Naive thymus-derived CD8-positive, alpha-beta T cell (primary cell): Measurements from ENCODE around the gene ABCC4. TPM values are rescaled to one million over a fixed set of nuclear protein-coding genes. Genes with fewer than 3 reads are reported as not detected.

Source experiments
- ATAC-seq, 2 donors: fragments of 150-1000 bp; cut with Tn5 transposase in 1 of 2; sonication (Bioruptor Pico), chemical (Tn5 transposase) in 1 of 2; 1 replicate in 1 of 2; 2 replicates in 1 of 2; pipeline ENCODE4 v1.10.0; 2021; ENCODE audit warnings: mild to moderate bottlenecking in 2 of 2, moderate library complexity in 2 of 2
- POLR2A ChIA-PET: fragments of 350-600 bp; sonication (Branson Sonifier 250); formaldehyde crosslinking; loops from one replicate; lab custom pipeline; 2021; ENCODE audit warnings: antibody characterized with exemption; lab: Charles Lee
- DNase-seq, 10 donors: peaks; one replicate each; pipeline versions ENCODE4 v3.0.0 to v3.0.0-alpha.2; 2020 to 2022
- H3K27ac Mint-ChIP-seq, 10 donors: one replicate each; pipeline ENCODE4 v1.8.0; 2020 to 2022; ENCODE audit warnings: mild to moderate bottlenecking in 10 of 10, mixed read lengths in 10 of 10, moderate library complexity in 4 of 10, inconsistent platforms in 1 of 10
- H3K27me3 Mint-ChIP-seq, 5 donors: one replicate each; pipeline ENCODE4 v1.8.0; 2021 to 2022; ENCODE audit warnings: mixed read lengths in 5 of 5
- H3K36me3 Mint-ChIP-seq, 3 donors: one replicate each; pipeline ENCODE4 v1.8.0; 2020 to 2022; ENCODE audit warnings: mixed read lengths in 3 of 3, mild to moderate bottlenecking in 2 of 3, inconsistent platforms in 1 of 3
- H3K4me1 Mint-ChIP-seq, 4 donors: one replicate each; pipeline ENCODE4 v1.8.0; 2021 to 2022; ENCODE audit warnings: mixed read lengths in 4 of 4
- H3K4me3 Mint-ChIP-seq, 10 donors: one replicate each; pipeline ENCODE4 v1.8.0; 2020 to 2022; ENCODE audit warnings: mild to moderate bottlenecking in 10 of 10, mixed read lengths in 10 of 10, moderate library complexity in 6 of 10, inconsistent platforms in 1 of 10
- H3K9me3 Mint-ChIP-seq, 9 donors: one replicate each; pipeline ENCODE4 v1.8.0; 2020 to 2022; ENCODE audit warnings: mixed read lengths in 9 of 9, mild to moderate bottlenecking in 3 of 9, inconsistent platforms in 1 of 9, moderate library complexity in 1 of 9
- polyA plus RNA-seq, 3 donors: library from polyadenylated mRNA; unstranded; fragments of 300-500 nt; fragmentation: Illumina TruSeq; gene quantifications; one replicate each; pipeline ENCODE4 v1.2.3, GENCODE V29; 2021
- total RNA-seq, 8 experiments: library from RNA in 2 of 8; stranded (reverse) in 2 of 8; gene quantifications; one replicate each; pipeline ENCODE4 v1.2.3 and lab custom pipeline; 2021 to 2026

ABCC4 gene
- total and polyA plus RNA-seq, 5 experiments from 2014 or later: 3.5 to 9.2 (median 4.4) TPM

- Mint-ChIP-seq H3K4me3 (no peak overlapping the region), H3K36me3 (peaks cover 0 to 26% (median 24%) of the 10 kb centered on the region in 3 donors), H3K4me1 (no peaks in the 10 kb centered on the region), H3K27ac (peak overlapping the region in 3 of 10 donors; percentile 3 to 41 (median 37)), H3K27me3 (no peaks in the 10 kb centered on the region), H3K9me3 (no peaks in the 10 kb centered on the region)
- POLR2A ChIA-PET: no interaction called here
- DNase-seq (no peak), ATAC-seq (no peak)
Observed at GRCh38 chr13:95154413-95154886, 146.8 kb downstream of the ABCC4 start.

- DNase-seq: no peak
- Mint-ChIP-seq H3K36me3 (peaks cover 0 to 26% (median 22%) of the 10 kb centered on the region in 3 donors), H3K27ac (peak overlapping the region in 3 of 10 donors; percentile 3 to 41 (median 37)), H3K27me3 (no peaks in the 10 kb centered on the region), H3K4me3 (no peak overlapping the region), H3K9me3 (no peaks in the 10 kb centered on the region), H3K4me1 (no peaks in the 10 kb centered on the region)
- POLR2A ChIA-PET: no interaction called here
- ATAC-seq: no peak
Observed at GRCh38 chr13:95153647-95154412, 147.4 kb downstream of the ABCC4 start.

- Mint-ChIP-seq H3K27ac (peak overlapping the region in 1 of 10 donors; percentile 18), H3K4me1 (no peaks in the 10 kb centered on the region), H3K27me3 (no peaks in the 10 kb centered on the region), H3K4me3 (no peak overlapping the region), H3K9me3 (no peaks in the 10 kb centered on the region), H3K36me3 (peaks cover 0 to 22% (median 16%) of the 10 kb centered on the region in 3 donors)
- DNase-seq (no peak), ATAC-seq (no peak)
- POLR2A ChIA-PET: no interaction called here
Observed at GRCh38 chr13:95151942-95152587, 149.2 kb downstream of the ABCC4 start.

GRCh38 chr13:95150555-95150954, 150.7 kb downstream of the ABCC4 start:
- DNase-seq: no peak
- ATAC-seq: no peak
- peak overlapping the region in 2 of 10 donors; percentile 21 to 35 for H3K27ac Mint-ChIP-seq
- H3K9me3 Mint-ChIP-seq: peaks cover 0 to 1% (median 0%) of the 10 kb centered on the region in 9 donors
- H3K36me3 Mint-ChIP-seq: peaks cover 0 to 25% (median 6%) of the 10 kb centered on the region in 3 donors
- H3K27me3 Mint-ChIP-seq: no peaks in the 10 kb centered on the region
- POLR2A ChIA-PET: no interaction called here
- H3K4me1 Mint-ChIP-seq: no peaks in the 10 kb centered on the region
- H3K4me3 Mint-ChIP-seq: no peak overlapping the region

- H3K27ac Mint-ChIP-seq: peak overlapping the region in 1 of 10 donors; percentile 16
- DNase-seq: no peak
- no peak overlapping the region for H3K4me3 Mint-ChIP-seq
- H3K36me3 Mint-ChIP-seq: peaks cover 10 to 43% (median 16%) of the 10 kb centered on the region in 3 donors
- peaks cover 0 to 6% (median 0%) of the 10 kb centered on the region in 9 donors for H3K9me3 Mint-ChIP-seq
- POLR2A ChIA-PET: no interaction called here
- H3K4me1 Mint-ChIP-seq: peaks cover 0 to 10% (median 2%) of the 10 kb centered on the region in 4 donors
- no peak for ATAC-seq
- H3K27me3 Mint-ChIP-seq: no peaks in the 10 kb centered on the region
Observed at GRCh38 chr13:95146486-95146885, 154.8 kb downstream of the ABCC4 start.

GRCh38 chr13:95145587-95145986, 155.7 kb downstream of the ABCC4 start:
- ATAC-seq (no peak), DNase-seq (no peak)
- POLR2A ChIA-PET: interaction anchor here (0.7 kb wide), 1 partner anchor 85 kb away, joined by 3 read pairs; no protein-coding TSS in a partner anchor
- H3K36me3 Mint-ChIP-seq: peaks cover 15 to 44% (median 24%) of the 10 kb centered on the region in 3 donors
- peaks cover 0 to 6% (median 0%) of the 10 kb centered on the region in 9 donors for H3K9me3 Mint-ChIP-seq
- no peak overlapping the region for H3K4me3 Mint-ChIP-seq
- peaks cover 0 to 10% (median 2%) of the 10 kb centered on the region in 4 donors for H3K4me1 Mint-ChIP-seq
- no peak overlapping the region for H3K27ac Mint-ChIP-seq
- no peaks in the 10 kb centered on the region for H3K27me3 Mint-ChIP-seq

- Mint-ChIP-seq H3K27ac (no peak overlapping the region), H3K9me3 (peaks cover 0 to 6% (median 0%) of the 10 kb centered on the region in 9 donors), H3K4me1 (peaks cover 0 to 10% (median 3%) of the 10 kb centered on the region in 4 donors), H3K36me3 (peaks cover 26 to 49% (median 38%) of the 10 kb centered on the region in 3 donors), H3K27me3 (no peaks in the 10 kb centered on the region), H3K4me3 (no peak overlapping the region)
- DNase-seq (no peak), ATAC-seq (no peak)
- POLR2A ChIA-PET: no interaction called here
Observed at GRCh38 chr13:95140502-95140901, 160.7 kb downstream of the ABCC4 start.

GRCh38 chr13:95138876-95139585, 162.2 kb downstream of the ABCC4 start:
- DNase-seq: no peak
- Mint-ChIP-seq H3K27me3 (no peaks in the 10 kb centered on the region), H3K4me3 (no peak overlapping the region), H3K9me3 (peaks cover 0 to 2% (median 0%) of the 10 kb centered on the region in 9 donors), H3K4me1 (peaks cover 0 to 2% (median 0%) of the 10 kb centered on the region in 4 donors), H3K36me3 (peaks cover 16 to 41% (median 29%) of the 10 kb centered on the region in 3 donors), H3K27ac (peak overlapping the region in 1 of 10 donors; percentile 82)
- POLR2A ChIA-PET: no interaction called here
- ATAC-seq: no peak

- Mint-ChIP-seq H3K4me1 (peaks cover 0 to 2% (median 0%) of the 10 kb centered on the region in 4 donors), H3K9me3 (peaks cover 0 to under 1% (median 0%) of the 10 kb centered on the region in 9 donors), H3K27ac (no peak overlapping the region), H3K36me3 (peaks cover 16 to 37% (median 35%) of the 10 kb centered on the region in 3 donors), H3K27me3 (no peaks in the 10 kb centered on the region), H3K4me3 (no peak overlapping the region)
- ATAC-seq (no peak), DNase-seq (no peak)
- POLR2A ChIA-PET: no interaction called here
Observed at GRCh38 chr13:95137096-95137495, 164.2 kb downstream of the ABCC4 start.

- ATAC-seq: no peak
- Mint-ChIP-seq H3K4me1 (peaks cover 0 to 2% (median 0%) of the 10 kb centered on the region in 4 donors), H3K27me3 (no peaks in the 10 kb centered on the region), H3K27ac (peak overlapping the region in 1 of 10 donors; percentile 33), H3K9me3 (no peaks in the 10 kb centered on the region), H3K36me3 (peaks cover 16 to 34% (median 32%) of the 10 kb centered on the region in 3 donors), H3K4me3 (no peak overlapping the region)
- DNase-seq: no peak
- POLR2A ChIA-PET: no interaction called here
Observed at GRCh38 chr13:95136638-95137037, 164.6 kb downstream of the ABCC4 start.

- no peaks in the 10 kb centered on the region for H3K9me3 Mint-ChIP-seq
- POLR2A ChIA-PET: no interaction called here
- H3K27ac Mint-ChIP-seq: no peak overlapping the region
- no peaks in the 10 kb centered on the region for H3K27me3 Mint-ChIP-seq
- ATAC-seq (no peak), DNase-seq (no peak)
- H3K4me1 Mint-ChIP-seq: no peaks in the 10 kb centered on the region
- peaks cover 0 to 20% (median 14%) of the 10 kb centered on the region in 3 donors for H3K36me3 Mint-ChIP-seq
- H3K4me3 Mint-ChIP-seq: no peak overlapping the region
Observed at GRCh38 chr13:95133498-95133897, 167.8 kb downstream of the ABCC4 start.

GRCh38 chr13:95129004-95129403, 172.2 kb downstream of the ABCC4 start:
- POLR2A ChIA-PET: no interaction called here

More at GRCh38 chr13:95129004-95129403, 172.2 kb downstream of the ABCC4 start:
- ATAC-seq (no peak), DNase-seq (no peak)
- peaks cover under 1 to 21% (median 11%) of the 10 kb centered on the region in 3 donors for H3K36me3 Mint-ChIP-seq
- H3K4me3 Mint-ChIP-seq: no peak overlapping the region
- H3K27me3 Mint-ChIP-seq: no peaks in the 10 kb centered on the region
- H3K27ac Mint-ChIP-seq: no peak overlapping the region
- H3K4me1 Mint-ChIP-seq: peaks cover 0 to 3% (median 0%) of the 10 kb centered on the region in 4 donors
- H3K9me3 Mint-ChIP-seq: no peaks in the 10 kb centered on the region
